MCF 10A (cell line): Measurements from ENCODE around the gene IRF2. TPM values are rescaled to one million over a fixed set of nuclear protein-coding genes. Genes with fewer than 3 reads are reported as not detected.

ENCODE experiments used
- BruUV-seq: library from RNA; stranded (reverse); fragments of 400-500 nt; replicated peaks from 2 replicates; lab custom pipeline; 2021; lab: Mats Ljungman, UMichigan
- CTCF ChIA-PET: fragments of 300-600 bp; sonication (Branson Sonifier 250); formaldehyde crosslinking; extraction: SDS; loops from one replicate; lab custom pipeline; 2021; ENCODE audit warnings: antibody characterized with exemption, inconsistent platforms; lab: Yijun Ruan, JAX
- POLR2A ChIA-PET: fragments of 300-600, 350-650 bp; sonication (Branson Sonifier 250); formaldehyde crosslinking; extraction: SDS; loops from one replicate; lab custom pipeline; 2020; ENCODE audit warnings: antibody characterized with exemption, inconsistent platforms; lab: Yijun Ruan, JAX
- DNase-seq: peaks from one replicate; pipeline ENCODE4 v3.0.0-alpha.2; 2018; ENCODE audit not compliant: unreplicated experiment
- H3K27ac Mint-ChIP-seq: one replicate; pipeline ENCODE4 v1.8.0; 2022; ENCODE audit warnings: mild to moderate bottlenecking, low read depth, mixed read lengths; ENCODE audit not compliant: unreplicated experiment
- H3K27me3 Mint-ChIP-seq: one replicate; pipeline ENCODE4 v1.8.0; 2022; ENCODE audit warnings: mixed read lengths; ENCODE audit not compliant: insufficient read depth, unreplicated experiment
- H3K36me3 Mint-ChIP-seq: one replicate; pipeline ENCODE4 v1.8.0; 2022; ENCODE audit warnings: mild to moderate bottlenecking, moderate library complexity, mixed read lengths; ENCODE audit not compliant: insufficient read depth, unreplicated experiment
- H3K4me1 Mint-ChIP-seq: one replicate; pipeline ENCODE4 v1.8.0; 2022; ENCODE audit warnings: mixed read lengths; ENCODE audit not compliant: insufficient read depth, unreplicated experiment
- H3K4me3 Mint-ChIP-seq: one replicate; pipeline ENCODE4 v1.8.0; 2022; ENCODE audit warnings: mild to moderate bottlenecking, moderate library complexity, mixed read lengths; ENCODE audit not compliant: unreplicated experiment
- H3K9me3 Mint-ChIP-seq: one replicate; pipeline ENCODE4 v1.8.0; 2022; ENCODE audit warnings: mixed read lengths; ENCODE audit not compliant: unreplicated experiment
- intact Hi-C: fragments of 100-400 bp; cut with micrococcal nuclease; formaldehyde crosslinking; loops from 2 replicates; pipeline ENCODE4 v1.14.1; 2022
- total RNA-seq: library from RNA; stranded (reverse); gene quantifications from 2 replicates; pipeline ENCODE4 v1.2.3, GENCODE V29; 2022
- TF ChIP-seq, protein P1 (sequence below): fragments of 200-600 bp; IDR thresholded peaks from one replicate; pipeline ENCODE4 v1.8.0; 2022; ENCODE audit warnings: antibody characterized with exemption, mild to moderate bottlenecking; ENCODE audit not compliant: unreplicated experiment

IRF2 gene
- total RNA-seq, 1 experiment from 2014 or later: 20.8 TPM

DNA sequence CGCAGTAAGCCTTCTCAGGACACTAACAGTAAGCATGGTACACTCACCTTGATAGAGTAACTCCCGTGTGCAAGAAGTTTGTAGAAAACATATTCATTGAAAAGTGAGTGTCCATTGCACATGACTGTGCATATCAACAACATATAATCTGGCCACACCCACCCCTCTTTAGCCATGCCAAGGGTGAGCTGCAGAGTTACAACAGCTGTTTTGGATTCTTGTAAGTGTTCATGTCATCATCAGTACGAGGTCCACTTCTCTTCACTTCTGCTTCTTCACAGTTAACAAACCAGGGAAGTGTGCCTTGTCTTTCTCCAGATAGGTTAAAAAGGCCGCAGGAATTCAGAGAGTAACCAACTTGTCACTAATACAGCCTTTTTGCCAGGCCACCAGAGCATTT lies 116.6 kb downstream of the IRF2 start:
- Mint-ChIP-seq H3K9me3 (no peaks in the 10 kb centered on the region), H3K36me3 (no peaks in the 10 kb centered on the region), H3K4me3 (no peak overlapping the region), H3K27ac (no peak overlapping the region), H3K27me3 (no peaks in the 10 kb centered on the region), H3K4me1 (peaks cover 11% of the 10 kb centered on the region)
- CTCF ChIA-PET: interaction anchor here (0.6 kb wide), 1 partner anchor 9 kb away, joined by 3 read pairs; no protein-coding TSS in a partner anchor
- DNase-seq: no peak
- intact Hi-C loops: no loop called here
- no TSS peak for BruUV-seq
- TF ChIP-seq, protein P1, sequence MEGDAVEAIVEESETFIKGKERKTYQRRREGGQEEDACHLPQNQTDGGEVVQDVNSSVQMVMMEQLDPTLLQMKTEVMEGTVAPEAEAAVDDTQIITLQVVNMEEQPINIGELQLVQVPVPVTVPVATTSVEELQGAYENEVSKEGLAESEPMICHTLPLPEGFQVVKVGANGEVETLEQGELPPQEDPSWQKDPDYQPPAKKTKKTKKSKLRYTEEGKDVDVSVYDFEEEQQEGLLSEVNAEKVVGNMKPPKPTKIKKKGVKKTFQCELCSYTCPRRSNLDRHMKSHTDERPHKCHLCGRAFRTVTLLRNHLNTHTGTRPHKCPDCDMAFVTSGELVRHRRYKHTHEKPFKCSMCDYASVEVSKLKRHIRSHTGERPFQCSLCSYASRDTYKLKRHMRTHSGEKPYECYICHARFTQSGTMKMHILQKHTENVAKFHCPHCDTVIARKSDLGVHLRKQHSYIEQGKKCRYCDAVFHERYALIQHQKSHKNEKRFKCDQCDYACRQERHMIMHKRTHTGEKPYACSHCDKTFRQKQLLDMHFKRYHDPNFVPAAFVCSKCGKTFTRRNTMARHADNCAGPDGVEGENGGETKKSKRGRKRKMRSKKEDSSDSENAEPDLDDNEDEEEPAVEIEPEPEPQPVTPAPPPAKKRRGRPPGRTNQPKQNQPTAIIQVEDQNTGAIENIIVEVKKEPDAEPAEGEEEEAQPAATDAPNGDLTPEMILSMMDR: no peak
- POLR2A ChIA-PET: interaction anchor here (1.4 kb wide), 1 partner anchor 13 kb away, joined by 4 read pairs; no protein-coding TSS in a partner anchor

DNA sequence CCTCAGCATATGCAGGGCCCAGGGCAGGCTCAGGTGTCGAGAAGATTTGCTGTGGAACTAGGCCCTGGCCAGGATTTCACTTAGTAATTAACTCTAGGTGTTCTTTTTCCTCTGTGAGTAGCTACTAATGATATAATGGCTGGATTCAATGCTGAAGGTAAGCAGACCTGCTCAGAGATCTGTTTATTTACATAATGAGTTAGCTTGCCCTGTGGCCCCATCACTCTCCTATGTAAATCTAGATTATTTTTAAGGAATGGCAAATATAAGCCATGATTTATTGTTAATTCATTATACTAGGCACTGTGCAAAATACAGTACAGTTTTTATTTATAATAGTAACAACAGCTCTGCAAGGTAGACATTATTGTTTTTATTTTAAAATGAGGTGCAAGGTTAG lies 117.2 kb downstream of the IRF2 start:
- no peak for DNase-seq
- ChIA-PET CTCF (interaction anchor here (0.5 to 1.1 kb wide), 3 partner anchors 10 to 343 kb away, joined by 3 read pairs; no protein-coding TSS in a partner anchor), POLR2A (interaction anchor here (1.4 kb wide), 1 partner anchor 14 kb away, joined by 4 read pairs; no protein-coding TSS in a partner anchor)
- BruUV-seq: no TSS peak
- intact Hi-C loops: no loop called here
- Mint-ChIP-seq H3K9me3 (no peaks in the 10 kb centered on the region), H3K36me3 (no peaks in the 10 kb centered on the region), H3K27me3 (no peaks in the 10 kb centered on the region), H3K4me3 (no peak overlapping the region), H3K4me1 (peaks cover 6% of the 10 kb centered on the region), H3K27ac (peak overlapping the region; percentile 19)
- TF ChIP-seq, protein P1: no peak

DNA sequence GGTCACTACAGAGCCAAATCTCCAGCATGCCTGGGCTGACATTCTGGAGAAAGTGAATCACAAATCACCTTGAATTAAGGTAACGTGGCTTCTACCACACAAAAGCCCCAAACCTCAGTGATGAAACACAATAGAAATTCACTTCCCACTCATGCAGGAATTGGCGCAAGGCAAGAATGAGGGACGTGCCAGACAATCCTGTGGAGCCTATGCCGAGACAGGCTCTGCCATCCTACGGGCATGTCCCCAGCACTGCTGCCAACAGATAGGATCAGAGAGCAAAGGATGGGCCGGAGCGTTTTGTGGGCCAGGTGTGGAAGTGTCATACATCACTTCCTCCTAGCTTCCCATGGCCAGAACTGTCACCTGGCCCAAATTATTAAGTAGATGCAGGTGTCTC lies 118.0 kb downstream of the IRF2 start:
- Mint-ChIP-seq H3K9me3 (no peaks in the 10 kb centered on the region), H3K4me3 (no peak overlapping the region), H3K27me3 (no peaks in the 10 kb centered on the region), H3K36me3 (no peaks in the 10 kb centered on the region), H3K4me1 (peaks cover 5% of the 10 kb centered on the region), H3K27ac (no peak overlapping the region)
- intact Hi-C loops: no loop called here
- POLR2A ChIA-PET: no interaction called here
- TF ChIP-seq, protein P1: no peak
- no TSS peak for BruUV-seq
- DNase-seq: no peak
- CTCF ChIA-PET: interaction anchor here (0.6 to 1.1 kb wide), 3 partner anchors 9 to 828 kb away, joined by 3 read pairs; no protein-coding TSS in a partner anchor

DNA sequence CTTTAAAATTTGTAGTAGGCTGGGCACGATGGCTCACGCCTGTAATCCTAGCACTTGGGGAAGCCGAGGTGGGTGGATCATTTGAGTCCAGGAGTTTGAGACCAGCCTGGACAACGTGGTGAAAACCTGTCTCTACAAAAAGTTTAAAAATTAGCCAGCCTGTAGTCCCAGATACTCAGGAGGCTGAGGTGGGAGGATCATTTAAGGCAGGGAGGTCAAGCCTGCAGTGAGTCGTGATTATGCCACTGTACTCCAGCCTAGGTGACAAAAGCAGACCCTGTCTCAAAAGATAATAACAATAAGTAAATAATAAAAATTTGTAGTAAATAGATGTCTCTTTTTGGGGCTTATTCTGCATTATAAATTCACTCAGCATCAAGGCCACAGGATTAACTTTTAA lies 118.5 kb downstream of the IRF2 start:
- Mint-ChIP-seq H3K36me3 (no peaks in the 10 kb centered on the region), H3K4me3 (no peak overlapping the region), H3K9me3 (no peaks in the 10 kb centered on the region), H3K4me1 (peaks cover 5% of the 10 kb centered on the region), H3K27ac (no peak overlapping the region), H3K27me3 (no peaks in the 10 kb centered on the region)
- TF ChIP-seq, protein P1: no peak
- ChIA-PET CTCF (interaction anchor here (0.6 to 1.0 kb wide), 2 partner anchors 58 to 828 kb away, joined by 3 read pairs; no protein-coding TSS in a partner anchor), POLR2A (no interaction called here)
- no TSS peak for BruUV-seq
- DNase-seq: no peak
- intact Hi-C loops: no loop called here
